Duodenal mucosa (tissue), 2 donors: Measurements from ENCODE around the gene HJURP.

Experiments used
- H3K27ac ChIP-seq: one replicate; pipeline ENCODE4 v1.7.0; 2013; ENCODE audit warnings: low read depth, low read length
- H3K27me3 ChIP-seq, 2 donors: one replicate each; pipeline ENCODE4 v1.7.0; 2013; ENCODE audit warnings: low read length in 2 of 2, control low read depth in 1 of 2; ENCODE audit not compliant: insufficient read depth in 2 of 2, control insufficient read depth in 1 of 2
- H3K36me3 ChIP-seq, 2 donors: one replicate each; pipeline ENCODE4 v1.7.0; 2013; ENCODE audit warnings: low read length in 2 of 2, control low read depth in 1 of 2; ENCODE audit not compliant: insufficient read depth in 2 of 2, control insufficient read depth in 1 of 2
- H3K4me1 ChIP-seq, 2 donors: one replicate each; pipeline ENCODE4 v1.7.0; 2013; ENCODE audit warnings: low read length in 2 of 2, control low read depth in 1 of 2; ENCODE audit not compliant: insufficient read depth in 2 of 2, control insufficient read depth in 1 of 2
- H3K4me3 ChIP-seq, 2 donors: one replicate each; pipeline ENCODE4 v1.7.0; 2013; ENCODE audit warnings: low read length in 2 of 2, low read depth in 1 of 2
- H3K9ac ChIP-seq, 2 donors: one replicate each; pipeline ENCODE4 v1.7.0; 2013; ENCODE audit warnings: low read length in 2 of 2, low read depth in 1 of 2
- H3K9me3 ChIP-seq, 2 donors: one replicate each; pipeline ENCODE4 v1.7.0; 2013; ENCODE audit warnings: low read length in 2 of 2, control low read depth in 1 of 2; ENCODE audit not compliant: control insufficient read depth in 1 of 2

HJURP gene

DNA sequence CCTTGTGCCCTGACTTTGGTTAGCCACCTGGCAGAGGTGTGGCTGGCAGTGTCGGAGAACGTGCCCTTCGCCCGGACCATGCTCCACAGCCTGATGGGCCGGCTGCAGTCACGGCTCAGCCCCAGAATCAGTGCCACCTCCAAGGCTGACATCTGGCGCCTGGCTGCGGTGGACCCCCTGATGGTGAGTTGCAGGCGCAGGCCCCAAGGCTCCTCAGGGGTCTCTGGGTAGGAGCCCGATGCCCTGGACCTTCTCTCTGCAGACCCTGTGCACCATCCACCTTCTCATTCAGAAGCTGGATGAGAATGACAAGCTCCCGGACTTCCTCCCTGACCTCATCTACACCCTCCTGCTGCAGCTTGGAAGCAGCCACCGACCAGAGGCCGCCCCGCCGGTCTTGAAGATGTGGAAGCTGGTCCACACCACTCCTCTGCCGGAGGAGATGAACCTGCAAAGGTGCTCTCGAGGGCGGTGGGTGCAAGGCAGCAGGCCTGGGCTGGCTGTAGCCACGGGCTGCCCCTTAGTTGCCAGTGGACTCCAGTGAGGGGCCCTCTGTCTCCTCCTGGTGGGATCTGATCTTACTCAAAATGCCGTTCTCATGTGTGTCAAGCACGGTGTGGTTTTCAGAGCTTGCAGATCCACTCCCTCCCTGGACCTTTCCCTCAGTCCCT, 32.1 kb downstream of the HJURP start:
- peaks cover 0 to 3% of the 10 kb centered on the region in 2 donors for H3K27me3 ChIP-seq
- H3K4me1 ChIP-seq, result peaks cover 9 to 29% of the 10 kb centered on the region in 2 donors
- no peaks in the 10 kb centered on the region for H3K36me3 ChIP-seq
- no peak overlapping the region for H3K4me3 ChIP-seq
- H3K9me3 ChIP-seq, result no peaks in the 10 kb centered on the region
- no peak overlapping the region for H3K27ac ChIP-seq
- H3K9ac ChIP-seq, result no peak overlapping the region

DNA sequence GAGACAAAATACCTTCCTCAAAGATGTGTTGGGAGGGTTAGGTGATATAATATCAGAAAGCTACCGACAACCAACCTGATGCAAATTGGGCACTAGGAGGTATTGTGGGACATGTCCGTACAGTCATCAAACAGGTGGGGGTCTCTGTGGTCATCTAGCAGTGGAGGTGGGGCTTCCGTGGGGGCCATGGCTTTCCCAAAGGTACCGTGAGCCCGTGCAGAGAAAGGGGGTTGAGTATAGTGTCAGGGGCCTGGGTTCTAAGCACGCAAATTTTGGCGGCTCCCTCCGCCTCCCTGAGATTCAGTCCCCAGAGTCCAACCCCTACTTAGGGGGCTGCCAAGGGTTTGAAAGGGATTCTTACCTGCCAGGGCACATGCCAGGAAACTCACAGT, 32.6 kb downstream of the HJURP start:
- H3K27ac ChIP-seq, result no peak overlapping the region
- H3K36me3 ChIP-seq, result no peaks in the 10 kb centered on the region
- H3K4me1 ChIP-seq, result peaks cover 9 to 29% of the 10 kb centered on the region in 2 donors
- no peaks in the 10 kb centered on the region for H3K9me3 ChIP-seq
- peaks cover 0 to 3% of the 10 kb centered on the region in 2 donors for H3K27me3 ChIP-seq
- no peak overlapping the region for H3K9ac ChIP-seq
- H3K4me3 ChIP-seq, result no peak overlapping the region

DNA sequence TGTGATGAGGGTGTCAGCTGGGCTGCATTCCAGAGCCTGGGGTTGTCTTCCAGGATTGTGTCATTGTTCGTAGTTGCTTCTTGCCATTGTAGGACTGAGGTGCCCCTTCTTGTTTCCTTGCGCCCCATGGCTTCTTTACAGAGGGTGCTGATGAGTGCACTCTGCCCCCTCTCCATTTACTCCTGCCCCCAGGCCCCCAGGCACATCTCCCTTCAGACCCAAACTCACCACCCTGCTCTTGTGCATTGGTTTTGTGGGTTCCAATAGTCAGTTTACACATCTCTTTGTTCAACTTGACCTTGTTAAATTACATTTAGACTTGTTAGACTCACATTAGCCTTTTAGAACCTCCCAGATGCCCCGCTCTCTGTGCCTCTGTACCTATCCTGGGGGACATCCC, 33.1 kb downstream of the HJURP start:
- peaks cover 9 to 29% of the 10 kb centered on the region in 2 donors for H3K4me1 ChIP-seq
- H3K4me3 ChIP-seq, result no peak overlapping the region
- peaks cover 0 to 3% of the 10 kb centered on the region in 2 donors for H3K27me3 ChIP-seq
- no peak overlapping the region for H3K27ac ChIP-seq
- no peaks in the 10 kb centered on the region for H3K9me3 ChIP-seq
- no peak overlapping the region for H3K9ac ChIP-seq
- no peaks in the 10 kb centered on the region for H3K36me3 ChIP-seq

DNA sequence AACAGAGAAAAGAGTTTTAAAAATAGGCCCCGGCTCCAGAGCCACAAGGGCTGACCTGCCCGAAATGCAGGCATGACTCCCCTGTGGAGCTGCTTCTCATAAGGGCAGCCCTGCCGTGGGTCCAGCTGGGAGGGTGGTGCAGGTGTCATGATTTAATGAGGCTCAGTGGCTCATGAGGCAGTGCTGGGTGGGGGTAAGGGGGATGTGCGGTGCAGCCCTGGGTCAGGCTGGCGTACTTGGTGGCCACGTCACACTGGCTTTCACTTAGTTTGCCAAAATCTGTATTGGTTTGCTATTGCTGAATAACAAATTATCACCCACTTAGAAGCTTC, 33.6 kb downstream of the HJURP start:
- H3K36me3 ChIP-seq, result no peaks in the 10 kb centered on the region
- H3K4me3 ChIP-seq, result no peak overlapping the region
- H3K4me1 ChIP-seq, result peaks cover 9 to 29% of the 10 kb centered on the region in 2 donors
- H3K9me3 ChIP-seq, result no peaks in the 10 kb centered on the region
- no peak overlapping the region for H3K9ac ChIP-seq
- H3K27me3 ChIP-seq, result peaks cover 0 to 3% of the 10 kb centered on the region in 2 donors
- H3K27ac ChIP-seq, result no peak overlapping the region

DNA sequence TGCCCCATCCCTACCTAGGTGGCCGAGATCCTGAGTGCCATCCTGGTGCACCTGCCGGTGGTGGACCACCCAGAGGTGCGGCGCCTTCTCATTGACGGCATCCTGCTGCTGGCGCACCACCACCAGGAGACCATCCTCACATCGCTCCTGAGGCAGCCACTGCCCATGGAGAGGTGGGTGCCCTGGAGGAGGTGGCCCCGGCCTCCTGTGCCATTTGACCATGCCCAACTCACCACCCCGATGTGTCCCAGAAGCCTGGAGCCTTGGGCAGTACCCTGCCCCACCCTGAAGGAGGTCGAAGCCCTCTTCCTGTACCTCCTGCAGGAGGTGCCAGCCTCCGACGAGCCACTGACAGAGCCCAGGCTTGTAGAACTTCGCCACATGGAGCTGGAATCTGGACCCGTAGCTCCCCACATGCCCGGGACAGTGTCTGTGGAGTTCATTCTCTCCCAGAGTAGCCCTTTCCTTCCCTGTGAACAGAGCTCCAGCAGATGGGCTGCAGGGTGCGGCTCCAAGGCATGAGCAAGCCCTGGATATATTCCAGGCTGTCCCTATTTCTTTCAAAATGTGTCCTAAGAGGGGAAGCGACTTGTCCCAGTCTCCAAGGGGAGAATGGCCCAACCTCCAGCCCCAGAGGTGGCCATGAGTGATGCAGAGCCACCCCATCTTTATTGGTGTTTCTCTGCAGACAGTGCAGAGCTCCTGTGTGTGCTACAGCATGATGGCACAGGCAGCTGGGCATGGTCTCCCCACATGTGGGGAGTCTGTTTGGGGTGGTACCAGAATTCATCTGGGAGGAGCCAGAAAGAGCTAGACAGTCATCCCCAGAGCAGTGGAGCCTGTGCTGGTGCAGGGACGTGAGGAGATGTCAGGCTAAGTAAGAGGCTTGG, 34.2 kb downstream of the HJURP start:
- Histone ChIP-seq H3K27me3 (peaks cover 0 to 3% of the 10 kb centered on the region in 2 donors), H3K27ac (no peak overlapping the region), H3K9ac (no peak overlapping the region), H3K4me1 (peaks cover 9 to 29% of the 10 kb centered on the region in 2 donors), H3K4me3 (no peak overlapping the region), H3K36me3 (no peaks in the 10 kb centered on the region), H3K9me3 (no peaks in the 10 kb centered on the region)

DNA sequence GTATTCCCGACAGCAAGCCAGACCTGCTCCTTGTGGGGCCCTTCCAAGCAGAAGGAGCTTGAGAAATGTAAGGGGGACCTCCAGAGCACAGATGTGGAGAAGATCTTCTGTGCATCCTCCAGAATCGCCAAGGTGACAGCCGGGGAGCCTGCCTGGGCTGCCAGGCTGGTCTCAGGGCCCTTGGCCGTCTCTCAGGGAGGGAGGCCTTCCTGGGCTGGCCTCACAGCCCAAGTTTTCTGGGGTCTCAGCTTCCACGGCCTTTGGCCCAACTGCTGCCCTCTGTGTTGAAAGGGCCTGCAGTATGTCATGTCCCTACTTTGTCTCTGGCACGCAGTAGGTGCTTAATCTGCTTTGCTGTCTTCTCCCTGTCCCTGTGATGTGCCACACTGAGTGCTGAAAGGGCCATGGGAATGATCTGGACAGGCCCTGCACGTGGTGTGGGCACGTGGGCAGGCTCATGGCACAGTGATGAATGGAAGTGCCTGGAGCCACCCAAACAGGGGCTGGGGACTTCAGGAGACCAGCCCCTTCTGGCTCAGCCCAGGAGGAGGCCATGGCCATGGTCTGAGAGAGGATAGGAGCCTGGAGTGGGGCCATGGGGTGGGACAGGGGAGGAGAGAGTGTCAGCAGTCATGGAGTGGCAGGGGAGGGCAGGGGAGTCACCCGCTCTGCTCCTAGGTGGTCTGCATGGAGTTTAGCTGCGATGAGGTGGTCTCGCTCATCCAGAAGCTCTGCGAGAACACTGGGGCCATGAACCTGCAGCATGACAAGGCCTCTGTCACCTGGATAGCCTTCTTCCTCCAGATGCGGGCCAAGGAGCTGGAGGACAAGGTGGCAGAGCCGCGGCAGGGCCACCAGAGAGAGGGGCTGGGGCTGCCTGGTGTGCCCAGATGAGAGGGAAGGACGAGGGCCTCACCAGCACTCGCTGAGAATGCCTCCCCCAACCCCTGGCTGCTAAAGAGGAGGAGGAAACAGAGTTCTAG, 35.4 kb downstream of the HJURP start:
- H3K27ac ChIP-seq, result no peak overlapping the region
- H3K4me1 ChIP-seq, result peaks cover 9 to 29% of the 10 kb centered on the region in 2 donors
- H3K36me3 ChIP-seq, result no peaks in the 10 kb centered on the region
- no peak overlapping the region for H3K4me3 ChIP-seq
- H3K9me3 ChIP-seq, result no peaks in the 10 kb centered on the region
- peaks cover 0 to 3% of the 10 kb centered on the region in 2 donors for H3K27me3 ChIP-seq
- H3K9ac ChIP-seq, result no peak overlapping the region

DNA sequence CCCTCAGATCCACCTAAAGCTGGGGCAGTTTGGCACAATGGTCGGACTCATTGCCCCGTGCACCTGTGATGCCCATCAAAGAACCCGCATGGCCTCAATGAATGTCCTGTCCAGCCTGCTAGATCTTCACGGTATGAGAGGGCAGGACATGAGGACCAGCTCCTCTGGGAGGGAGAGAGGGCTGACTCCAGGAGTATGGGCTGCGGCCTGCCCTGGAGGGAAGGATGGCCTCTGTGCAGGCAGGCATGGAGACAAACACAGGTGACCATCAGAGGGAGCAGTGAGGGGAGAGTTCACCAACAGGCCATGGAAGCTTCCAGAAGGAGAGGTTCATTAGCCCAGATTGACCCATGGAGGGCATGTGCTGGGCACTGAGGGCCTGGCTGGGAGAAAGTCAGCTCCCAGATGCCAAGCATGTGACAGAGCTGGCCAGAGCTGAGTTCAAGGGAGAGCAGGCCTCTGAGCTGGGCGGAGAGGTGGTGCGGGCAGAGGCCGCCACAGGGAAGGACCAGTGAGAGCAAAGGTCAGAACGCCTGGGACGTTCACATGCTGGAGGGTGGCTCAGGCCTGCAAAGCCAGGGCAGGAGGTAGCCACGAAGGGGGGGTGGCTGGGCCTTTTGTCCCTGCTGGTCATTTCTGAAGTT, 36.2 kb downstream of the HJURP start:
- no peak overlapping the region for H3K4me3 ChIP-seq

DNA sequence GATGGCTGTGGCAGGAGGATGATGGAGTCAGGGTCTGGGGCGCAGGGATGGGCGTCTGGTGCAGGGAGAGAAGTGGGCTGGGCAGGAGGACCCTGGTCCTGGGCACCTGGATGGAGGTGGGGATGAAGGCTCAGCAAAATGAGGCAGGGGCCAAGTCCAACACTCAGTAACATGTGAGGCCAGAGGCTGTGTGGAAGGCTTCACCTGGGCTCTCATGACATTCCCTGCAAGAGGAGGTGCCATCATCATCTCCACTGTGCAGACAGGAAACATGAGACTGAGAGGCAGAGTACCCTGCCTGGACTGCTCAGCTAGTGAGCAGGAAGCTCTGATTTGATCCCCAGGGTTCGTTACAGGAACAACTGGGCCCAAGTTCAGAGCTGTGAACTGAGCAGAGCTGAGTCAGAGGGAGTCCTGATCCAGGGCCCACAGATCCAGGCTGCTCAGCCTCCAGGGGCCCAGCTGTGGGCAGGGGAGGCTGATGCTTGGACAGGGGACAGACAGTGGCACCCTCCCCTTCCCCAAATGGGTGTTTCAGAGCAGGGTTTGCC, 36.9 kb downstream of the HJURP start:
- Histone ChIP-seq H3K9me3 (no peaks in the 10 kb centered on the region), H3K9ac (no peak overlapping the region), H3K27ac (no peak overlapping the region), H3K27me3 (peaks cover 2 to 3% of the 10 kb centered on the region in 2 donors), H3K4me1 (peaks cover 9 to 18% of the 10 kb centered on the region in 2 donors), H3K4me3 (no peak overlapping the region), H3K36me3 (no peaks in the 10 kb centered on the region)

More for the DNA sequence above, 36.2 kb downstream of the HJURP start:
- Histone ChIP-seq H3K27me3 (peaks cover 2 to 3% of the 10 kb centered on the region in 2 donors), H3K4me1 (peaks cover 9 to 24% of the 10 kb centered on the region in 2 donors), H3K27ac (no peak overlapping the region), H3K9me3 (no peaks in the 10 kb centered on the region), H3K9ac (no peak overlapping the region), H3K36me3 (no peaks in the 10 kb centered on the region)

DNA sequence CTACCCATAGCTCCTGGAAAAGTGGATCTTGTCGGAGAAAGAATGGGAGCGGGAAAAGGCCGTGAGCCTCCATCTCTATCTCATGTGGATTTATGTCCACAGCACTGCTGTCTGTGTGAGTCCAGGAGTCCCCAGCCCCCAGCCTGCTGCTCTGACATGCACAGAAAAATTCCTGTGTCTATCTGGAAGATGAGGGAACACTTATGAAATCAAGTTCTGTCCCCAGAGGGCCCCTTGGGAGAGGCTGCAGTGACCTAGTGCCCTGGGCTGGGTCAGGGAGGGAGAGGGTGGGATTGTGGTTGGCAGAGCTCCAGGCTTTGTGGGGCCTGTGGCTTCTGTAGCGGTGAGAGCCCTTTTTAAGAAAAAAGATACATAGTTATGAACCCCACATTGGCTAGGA, 37.6 kb downstream of the HJURP start:
- H3K27me3 ChIP-seq, result peaks cover 2 to 3% of the 10 kb centered on the region in 2 donors
- H3K36me3 ChIP-seq, result no peaks in the 10 kb centered on the region
- peaks cover 4 to 11% of the 10 kb centered on the region in 2 donors for H3K4me1 ChIP-seq
- no peak overlapping the region for H3K4me3 ChIP-seq
- no peak overlapping the region for H3K27ac ChIP-seq
- H3K9ac ChIP-seq, result no peak overlapping the region
- no peaks in the 10 kb centered on the region for H3K9me3 ChIP-seq
